Natural killer cell (primary cell): ENCODE measurements around the gene CACNA1C. TPM values are rescaled to one million over a fixed set of nuclear protein-coding genes. Genes with fewer than 3 reads are reported as not detected.
"Not testable (repeated sequence)": the region's sequence is repeated elsewhere in the genome, so short reads cannot be mapped to it uniquely, and the experiment has no call there.

Source experiments
- ATAC-seq, 3 donors: fragments of 150-1000 bp in 2 of 3; fragments of 200-7000 bp in 1 of 3; cut with Tn5 transposase; 1 replicate in 1 of 3; 2 replicates in 2 of 3; pipeline ENCODE4 v1.10.0; 2021; ENCODE audit warnings: mild to moderate bottlenecking in 2 of 3, moderate library complexity in 2 of 3
- DNase-seq, 2 donors: peaks; one replicate each; pipeline versions ENCODE4 v3.0.0 to v3.0.0-alpha.2; 2013 to 2021; ENCODE audit warnings: mixed read lengths in 1 of 2
- H3K27ac ChIP-seq: one replicate; pipeline ENCODE4 v1.5.1; 2013; ENCODE audit warnings: mild to moderate bottlenecking, low read length
- H3K27me3 ChIP-seq: one replicate; pipeline ENCODE4 v1.6.1; 2013; ENCODE audit warnings: low read length; ENCODE audit not compliant: control insufficient read depth, insufficient read depth
- H3K36me3 ChIP-seq: one replicate; pipeline ENCODE4 v1.6.1; 2013; ENCODE audit warnings: low read length; ENCODE audit not compliant: control insufficient read depth, insufficient read depth
- H3K4me1 ChIP-seq: one replicate; pipeline ENCODE4 v1.6.1; 2013; ENCODE audit warnings: low read length; ENCODE audit not compliant: control insufficient read depth, insufficient read depth
- H3K4me3 ChIP-seq: one replicate; pipeline ENCODE4 v1.5.1; 2013; ENCODE audit warnings: low read length
- H3K9me3 ChIP-seq: one replicate; pipeline ENCODE4 v1.6.1; 2013; ENCODE audit warnings: low read length; ENCODE audit not compliant: control insufficient read depth, insufficient read depth
- H3K27ac Mint-ChIP-seq, 2 donors: one replicate each; pipeline ENCODE4 v1.8.0; 2022; ENCODE audit warnings: mild to moderate bottlenecking in 2 of 2, mixed read lengths in 2 of 2, moderate library complexity in 1 of 2
- H3K27me3 Mint-ChIP-seq, 2 donors: one replicate each; pipeline ENCODE4 v1.8.0; 2022; ENCODE audit warnings: low read depth in 2 of 2, mixed read lengths in 2 of 2
- H3K36me3 Mint-ChIP-seq: one replicate; pipeline ENCODE4 v1.8.0; 2022; ENCODE audit warnings: mixed read lengths
- H3K4me1 Mint-ChIP-seq, 2 donors: one replicate each; pipeline ENCODE4 v1.8.0; 2022; ENCODE audit warnings: mixed read lengths in 2 of 2
- H3K4me3 Mint-ChIP-seq: one replicate; pipeline ENCODE4 v1.8.0; 2022; ENCODE audit warnings: mild to moderate bottlenecking, moderate library complexity, mixed read lengths
- H3K9me3 Mint-ChIP-seq, 2 donors: one replicate each; pipeline ENCODE4 v1.8.0; 2022; ENCODE audit warnings: mixed read lengths in 2 of 2
- WGBS: methylation state at CpG from one replicate; pipeline ENCODE4 v1.1.7; 2013; ENCODE audit warnings: missing lambda C conversion rate; ENCODE audit not compliant: insufficient coverage; 5-methylcytosine and 5-hydroxymethylcytosine counted together
- intact Hi-C: fragments of 100-400 bp; cut with micrococcal nuclease; formaldehyde crosslinking; loops from one replicate; pipeline ENCODE4 v1.14.2; 2022
- total RNA-seq, 4 donors: library from RNA; stranded (reverse); fragments of 120-200 nt in 1 of 4; gene quantifications; one replicate each; pipeline versions ENCODE4 v1.2.3 to v1.2.4, GENCODE V29; 2013 to 2022
- TF ChIP-seq, protein P1 (sequence below): fragments of 200-600 bp; IDR thresholded peaks from one replicate; pipeline ENCODE4 v1.8.0; 2022; ENCODE audit warnings: antibody characterized with exemption

Gene CACNA1C
- total RNA-seq, 3 donors from 2014 or later (not counting 1 experiment from before 2014, with no cell fraction given), result 0.07 to 0.35 (median 0.08) TPM

DNA sequence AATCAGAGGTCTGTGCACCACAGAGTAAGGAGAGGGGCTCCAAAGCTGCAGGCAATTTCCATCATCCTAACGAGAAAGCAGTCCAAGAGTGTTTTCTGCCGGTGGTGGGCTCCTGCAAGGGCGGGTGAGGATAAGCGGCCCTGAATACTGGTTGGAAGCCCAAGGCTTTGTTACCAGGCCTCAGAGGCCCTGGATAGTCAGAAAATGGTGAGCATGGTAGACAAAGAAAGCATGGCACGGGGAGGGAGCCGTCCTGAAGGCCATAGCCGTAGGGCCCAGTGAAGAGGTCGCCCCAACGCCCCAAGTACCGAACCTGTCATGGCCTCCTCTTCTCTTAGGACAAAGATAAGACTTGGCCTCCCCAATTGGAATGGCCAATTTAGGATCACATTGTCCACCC, 435.3 kb downstream of the CACNA1C start:
- Mint-ChIP-seq H3K4me1 (no peaks in the 10 kb centered on the region), H3K9me3 (no peaks in the 10 kb centered on the region), H3K27ac (no peak overlapping the region), H3K27me3 (peaks cover 7% of the 10 kb centered on the region in 2 donors), H3K4me3 (no peak overlapping the region), H3K36me3 (no peaks in the 10 kb centered on the region)
- H3K9me3 ChIP-seq, result no peaks in the 10 kb centered on the region
- DNase-seq (no peak), ATAC-seq (no peak)
- H3K4me3 ChIP-seq, result no peak overlapping the region
- H3K4me1 ChIP-seq, result no peaks in the 10 kb centered on the region
- intact Hi-C loops, result no loop called here
- H3K27me3 ChIP-seq, result no peaks in the 10 kb centered on the region
- H3K27ac ChIP-seq, result no peak overlapping the region
- no peaks in the 10 kb centered on the region for H3K36me3 ChIP-seq
- 89% methylated on average over 10 of the region's 10 CpGs for WGBS
- TF ChIP-seq, protein P1, sequence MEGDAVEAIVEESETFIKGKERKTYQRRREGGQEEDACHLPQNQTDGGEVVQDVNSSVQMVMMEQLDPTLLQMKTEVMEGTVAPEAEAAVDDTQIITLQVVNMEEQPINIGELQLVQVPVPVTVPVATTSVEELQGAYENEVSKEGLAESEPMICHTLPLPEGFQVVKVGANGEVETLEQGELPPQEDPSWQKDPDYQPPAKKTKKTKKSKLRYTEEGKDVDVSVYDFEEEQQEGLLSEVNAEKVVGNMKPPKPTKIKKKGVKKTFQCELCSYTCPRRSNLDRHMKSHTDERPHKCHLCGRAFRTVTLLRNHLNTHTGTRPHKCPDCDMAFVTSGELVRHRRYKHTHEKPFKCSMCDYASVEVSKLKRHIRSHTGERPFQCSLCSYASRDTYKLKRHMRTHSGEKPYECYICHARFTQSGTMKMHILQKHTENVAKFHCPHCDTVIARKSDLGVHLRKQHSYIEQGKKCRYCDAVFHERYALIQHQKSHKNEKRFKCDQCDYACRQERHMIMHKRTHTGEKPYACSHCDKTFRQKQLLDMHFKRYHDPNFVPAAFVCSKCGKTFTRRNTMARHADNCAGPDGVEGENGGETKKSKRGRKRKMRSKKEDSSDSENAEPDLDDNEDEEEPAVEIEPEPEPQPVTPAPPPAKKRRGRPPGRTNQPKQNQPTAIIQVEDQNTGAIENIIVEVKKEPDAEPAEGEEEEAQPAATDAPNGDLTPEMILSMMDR, result no peak

GRCh38 chr12:2488596-2488995, 435.8 kb downstream of the CACNA1C start:
- H3K4me3 ChIP-seq, result no peak overlapping the region
- intact Hi-C loops, result no loop called here
- Mint-ChIP-seq H3K27me3 (peaks cover 7 to 9% of the 10 kb centered on the region in 2 donors), H3K36me3 (no peaks in the 10 kb centered on the region), H3K27ac (no peak overlapping the region), H3K4me3 (no peak overlapping the region), H3K9me3 (no peaks in the 10 kb centered on the region), H3K4me1 (no peaks in the 10 kb centered on the region)
- H3K9me3 ChIP-seq, result no peaks in the 10 kb centered on the region
- 93% methylated on average over 7 of the region's 7 CpGs for WGBS
- H3K4me1 ChIP-seq, result no peaks in the 10 kb centered on the region
- H3K36me3 ChIP-seq, result no peaks in the 10 kb centered on the region
- no peak overlapping the region for H3K27ac ChIP-seq
- TF ChIP-seq, protein P1, result no peak
- ATAC-seq, result no peak
- no peak for DNase-seq
- no peaks in the 10 kb centered on the region for H3K27me3 ChIP-seq

- Mint-ChIP-seq H3K27me3 (peaks cover 9 to 10% of the 10 kb centered on the region in 2 donors), H3K4me1 (no peaks in the 10 kb centered on the region), H3K27ac (no peak overlapping the region), H3K36me3 (no peaks in the 10 kb centered on the region), H3K4me3 (no peak overlapping the region), H3K9me3 (no peaks in the 10 kb centered on the region)
- 92% methylated on average over 9 of the region's 9 CpGs for WGBS
- Histone ChIP-seq H3K27me3 (no peaks in the 10 kb centered on the region), H3K36me3 (no peaks in the 10 kb centered on the region), H3K4me1 (no peaks in the 10 kb centered on the region), H3K9me3 (no peaks in the 10 kb centered on the region), H3K4me3 (no peak overlapping the region), H3K27ac (no peak overlapping the region)
- no peak for ATAC-seq
- TF ChIP-seq, protein P1, result no peak
- no peak for DNase-seq
- intact Hi-C loops, result no loop called here
Observed at GRCh38 chr12:2489275-2489674, 436.5 kb downstream of the CACNA1C start.

DNA sequence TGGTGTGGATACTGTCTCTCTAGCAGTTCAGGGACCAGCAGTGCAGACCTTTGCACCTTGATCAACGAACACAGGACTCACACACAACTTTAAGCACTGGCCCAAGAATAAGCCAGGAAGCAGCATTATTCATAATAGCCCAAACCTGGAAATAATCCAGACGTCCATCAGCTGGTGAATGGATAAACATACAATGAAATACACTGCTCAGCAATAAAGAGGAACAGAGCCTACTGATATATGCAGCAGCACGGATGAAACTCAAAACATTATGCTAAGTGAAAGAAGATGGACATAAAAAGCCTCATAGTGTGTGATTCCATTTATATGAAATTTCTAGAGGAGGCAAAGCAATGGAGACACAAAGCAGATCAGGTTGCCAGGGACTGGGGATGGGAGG, 438.0 kb downstream of the CACNA1C start:
- peaks cover 7 to 22% of the 10 kb centered on the region in 2 donors for H3K27me3 Mint-ChIP-seq
- TF ChIP-seq, protein P1, result no peak
- WGBS, result 48% methylated on average over 3 of the region's 3 CpGs

GRCh38 chr12:2491349-2491748, 438.6 kb downstream of the CACNA1C start:
- DNase-seq, H3K9me3 ChIP-seq, H3K4me3 ChIP-seq, H3K9me3 Mint-ChIP-seq, H3K36me3 Mint-ChIP-seq, H3K4me1 Mint-ChIP-seq, H3K4me1 ChIP-seq, H3K27me3 ChIP-seq, H3K27ac ChIP-seq, H3K27ac Mint-ChIP-seq, ATAC-seq, H3K36me3 ChIP-seq, intact Hi-C loops, H3K4me3 Mint-ChIP-seq: not testable (repeated sequence)
- WGBS, result 33% methylated on average over 1 of the region's 2 CpGs
- peaks cover 7 to 27% of the 10 kb centered on the region in 2 donors for H3K27me3 Mint-ChIP-seq

More for the DNA sequence above, 438.0 kb downstream of the CACNA1C start:
- Mint-ChIP-seq H3K36me3 (no peaks in the 10 kb centered on the region), H3K4me3 (no peak overlapping the region), H3K4me1 (no peaks in the 10 kb centered on the region), H3K27ac (no peak overlapping the region), H3K9me3 (no peaks in the 10 kb centered on the region)
- no peak overlapping the region for H3K4me3 ChIP-seq
- no peaks in the 10 kb centered on the region for H3K36me3 ChIP-seq
- intact Hi-C loops, result no loop called here
- H3K9me3 ChIP-seq, result no peaks in the 10 kb centered on the region
- ATAC-seq (no peak), DNase-seq (no peak)
- H3K27me3 ChIP-seq, result no peaks in the 10 kb centered on the region
- H3K4me1 ChIP-seq, result no peaks in the 10 kb centered on the region
- H3K27ac ChIP-seq, result no peak overlapping the region
